GM23248 (cell line): Measurements from ENCODE around the gene KCNIP3.

Experiments used
- EZH2 ChIP-seq: fragments of 200-600 bp; sonication (generic); IDR thresholded peaks from 2 replicates; pipeline ENCODE4 v1.6.1; 2018; ENCODE audit warnings: antibody characterized with exemption, mild to moderate bottlenecking; ENCODE audit not compliant: insufficient read depth, poor library complexity, severe bottlenecking
- EZH2phosphoT487 ChIP-seq: fragments of 200-600 bp; sonication (generic); IDR thresholded peaks from 2 replicates; pipeline ENCODE4 v1.6.1; 2018; ENCODE audit warnings: antibody characterized with exemption, moderate library complexity, mild to moderate bottlenecking, low read depth; ENCODE audit not compliant: insufficient read depth

DNA sequence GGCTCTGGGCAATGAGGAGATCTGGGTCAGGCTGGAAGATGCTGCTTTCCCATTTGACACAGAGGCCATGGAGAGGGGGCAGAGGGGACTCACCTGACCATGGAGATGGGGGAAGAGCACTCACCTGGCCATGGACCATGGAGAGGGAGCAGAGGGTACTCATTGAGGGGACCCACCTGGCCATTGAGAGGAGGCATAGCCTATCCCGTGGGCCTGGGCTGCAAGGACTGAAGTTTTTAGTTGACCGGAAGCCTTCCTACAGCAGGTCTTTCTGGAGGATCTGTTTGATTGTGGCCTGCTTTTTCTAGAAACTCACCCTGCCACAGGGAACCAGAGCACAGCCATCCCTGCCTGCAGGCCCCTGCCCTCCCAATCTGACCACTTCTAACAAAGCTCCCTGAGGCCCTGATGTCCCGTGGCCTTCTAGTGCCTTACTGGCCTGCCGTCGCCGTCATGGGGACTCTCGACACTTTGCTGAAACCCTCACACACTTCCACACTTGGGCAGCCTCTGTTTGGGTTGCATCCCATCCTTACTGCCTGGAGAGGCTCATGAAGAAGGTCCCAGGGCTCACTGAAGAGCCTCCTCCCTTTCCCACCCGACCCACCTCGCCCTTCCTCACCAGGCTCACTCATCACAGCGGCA, 28.0 kb upstream of the KCNIP3 start:
- TF ChIP-seq EZH2, result no peak
- no peak for TF ChIP-seq EZH2phosphoT487
